HG03139 (cell line): Measurements from ENCODE around the gene CENPH.
"Not testable (repeated sequence)": the region's sequence is repeated elsewhere in the genome, so short reads cannot be mapped to it uniquely, and the experiment has no call there.

Experiments
- ATAC-seq: cut with Tn5 transposase; IDR thresholded peaks from one replicate; pipeline ENCODE4 v1.9.1; 2021; ENCODE audit not compliant: unreplicated experiment

Gene CENPH, protein sequence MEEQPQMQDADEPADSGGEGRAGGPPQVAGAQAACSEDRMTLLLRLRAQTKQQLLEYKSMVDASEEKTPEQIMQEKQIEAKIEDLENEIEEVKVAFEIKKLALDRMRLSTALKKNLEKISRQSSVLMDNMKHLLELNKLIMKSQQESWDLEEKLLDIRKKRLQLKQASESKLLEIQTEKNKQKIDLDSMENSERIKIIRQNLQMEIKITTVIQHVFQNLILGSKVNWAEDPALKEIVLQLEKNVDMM

GRCh38 chr5:69189162-69190086 lies at the start of gene CENPH:
Gene CENPH, plus strand, starts transcription at chr5:69189583. Its CDS starts 52 bp downstream, at chr5:69189635.
- peak; percentile 97 for ATAC-seq

GRCh38 chr5:69140239-69140638 lies 49.1 kb upstream of the CENPH start:
- not testable (repeated sequence) for ATAC-seq

DNA sequence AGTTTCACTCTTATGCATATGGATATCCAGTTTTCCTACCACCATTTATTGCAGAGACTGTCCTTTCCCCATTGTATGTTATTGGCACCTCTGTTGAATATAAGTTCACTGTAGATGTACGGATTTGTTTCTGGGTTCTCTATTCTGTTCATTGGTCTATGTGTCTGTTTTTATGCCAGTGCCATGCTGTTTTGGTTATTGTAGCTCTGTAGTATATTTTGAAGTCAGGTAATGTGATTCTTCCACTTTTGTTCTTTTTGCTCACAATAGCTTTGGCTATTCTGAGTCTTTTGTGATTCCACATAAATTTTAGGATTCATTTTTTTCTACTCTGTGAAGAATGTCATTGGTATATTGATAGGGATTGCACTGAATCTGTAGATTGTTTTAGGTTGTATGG lies 48.6 kb upstream of the CENPH start:
- no peak for ATAC-seq

DNA sequence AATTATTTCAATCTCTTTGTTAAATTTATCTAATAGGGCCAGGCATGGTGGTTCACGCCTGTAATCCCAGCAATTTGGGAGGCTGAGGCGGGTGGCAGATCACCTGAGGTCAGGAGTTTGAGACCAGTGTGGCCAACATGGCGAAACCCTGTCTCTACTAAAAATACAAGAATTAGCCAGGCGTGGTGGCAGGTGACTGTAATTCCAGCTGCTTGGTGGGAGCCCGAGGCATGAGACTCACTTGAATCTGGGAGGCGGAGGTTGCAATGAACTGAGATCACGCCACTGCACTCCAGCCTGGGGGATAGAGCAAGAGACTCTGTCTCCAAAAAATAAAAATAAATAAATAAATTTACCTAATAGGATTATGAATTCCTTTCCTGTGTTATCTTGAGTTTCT lies 40.8 kb upstream of the CENPH start:
- ATAC-seq, result not testable (repeated sequence)

- no peak for ATAC-seq
These were observed 40.3 kb upstream of the CENPH start for GRCh38 chr5:69148981-69149675.

DNA sequence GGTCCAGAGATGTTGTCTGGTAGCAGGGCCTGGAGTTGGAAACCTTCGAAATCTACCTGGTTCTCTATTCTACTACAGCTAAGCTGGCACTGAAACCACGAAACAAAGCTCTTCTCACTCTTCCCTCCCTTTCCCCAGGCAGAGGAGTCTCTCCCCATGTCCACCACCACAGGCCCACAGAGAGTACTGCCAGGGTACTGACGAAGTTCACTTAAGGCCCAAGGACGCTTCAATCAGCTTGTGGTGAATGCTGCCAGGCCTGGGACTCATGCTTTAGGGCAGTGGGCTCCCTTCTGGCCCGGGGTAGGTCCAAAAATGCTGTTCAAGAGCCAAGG lies 39.7 kb upstream of the CENPH start:
- no peak for ATAC-seq

DNA sequence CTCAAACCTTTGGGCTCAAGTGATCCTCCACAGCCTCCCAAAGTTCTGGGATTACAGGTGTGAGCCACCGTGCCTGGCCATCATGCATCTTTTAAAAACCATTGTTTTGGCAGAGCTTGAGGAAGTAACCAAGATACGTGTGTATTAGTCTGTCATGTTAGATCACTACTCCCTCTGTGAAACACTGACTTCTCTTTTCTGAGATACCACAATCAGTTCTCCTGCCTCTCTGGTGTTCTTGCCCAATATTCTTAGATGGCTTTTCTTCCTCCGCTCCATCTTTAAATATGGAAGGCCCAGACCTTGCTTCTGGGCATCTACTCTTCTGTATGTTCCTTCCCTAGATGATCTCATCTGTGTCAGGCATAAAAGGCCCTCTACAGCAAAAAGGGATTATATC lies 36.7 kb upstream of the CENPH start:
- no peak for ATAC-seq

DNA sequence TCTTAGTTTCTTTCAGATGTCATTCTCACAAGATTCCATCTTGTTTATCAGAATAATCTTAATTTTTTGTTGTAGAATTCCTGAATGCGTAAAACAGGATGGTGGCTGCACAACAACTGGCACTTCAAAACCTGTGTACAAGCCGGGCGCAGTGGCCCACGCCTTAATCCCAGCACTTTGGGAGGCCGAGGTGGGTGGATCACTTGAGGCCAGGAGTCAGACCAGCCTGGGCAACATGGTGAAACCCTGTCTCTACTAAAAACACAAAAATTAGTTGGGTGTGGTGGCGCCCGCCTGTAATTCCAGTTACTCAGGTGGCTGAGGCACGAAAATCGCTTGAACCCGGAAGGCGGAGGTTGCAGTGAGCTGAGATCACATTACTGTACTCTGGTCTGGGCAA lies 32.9 kb upstream of the CENPH start:
- no peak for ATAC-seq

GRCh38 chr5:69158039-69158438 lies 31.3 kb upstream of the CENPH start:
- ATAC-seq, result no peak

DNA sequence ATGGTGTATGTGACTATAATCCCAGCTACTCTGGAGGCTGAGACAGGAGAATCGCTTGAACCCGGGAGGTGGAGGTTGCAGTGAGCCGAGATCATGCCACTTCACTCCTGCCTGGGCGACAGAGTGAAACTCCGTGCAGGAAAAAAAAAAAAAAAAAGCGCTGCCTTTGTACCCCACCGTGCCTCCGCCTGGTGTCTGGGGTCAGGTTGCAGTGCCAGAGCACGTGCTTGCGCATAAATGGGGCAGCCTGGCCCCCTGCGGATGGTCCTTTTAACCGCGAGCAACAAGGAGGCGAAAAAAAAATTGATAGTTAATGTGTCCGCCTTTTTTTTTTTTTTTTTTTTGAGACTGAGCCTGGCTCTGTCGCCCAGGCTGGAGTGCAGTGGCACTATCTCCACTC lies 28.7 kb upstream of the CENPH start:
- ATAC-seq, result no peak

- peak; percentile 99 for ATAC-seq
These were observed 22.5 kb upstream of the CENPH start, which contains the start of gene CCNB1 for GRCh38 chr5:69166686-69167492. Gene CCNB1, plus strand, starts transcription at chr5:69167150. Its CDS starts 113 bp downstream, at chr5:69167263.

DNA sequence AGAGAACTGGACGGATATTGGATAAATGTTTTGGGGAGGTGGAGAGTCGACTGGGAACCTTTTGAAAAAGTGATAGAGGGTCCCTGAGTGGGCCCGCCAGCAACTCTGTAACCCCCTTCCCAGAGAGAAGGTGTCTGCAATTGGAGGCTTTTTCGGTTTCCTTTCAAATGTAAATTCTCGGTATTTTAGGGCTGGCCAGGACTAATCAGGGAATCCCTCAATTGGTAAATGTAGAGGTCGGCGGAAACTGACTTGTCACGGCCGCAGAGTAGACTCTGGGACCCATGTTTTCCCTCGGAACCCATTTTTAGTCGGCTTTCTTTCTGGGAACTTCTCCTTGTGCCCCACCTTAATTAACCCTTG lies 21.9 kb upstream of the CENPH start:
- ATAC-seq, result no peak

- no peak for ATAC-seq
These were observed 21.5 kb upstream of the CENPH start for GRCh38 chr5:69167929-69168328.

GRCh38 chr5:69170495-69170894 lies 18.9 kb upstream of the CENPH start:
- ATAC-seq, result no peak

DNA sequence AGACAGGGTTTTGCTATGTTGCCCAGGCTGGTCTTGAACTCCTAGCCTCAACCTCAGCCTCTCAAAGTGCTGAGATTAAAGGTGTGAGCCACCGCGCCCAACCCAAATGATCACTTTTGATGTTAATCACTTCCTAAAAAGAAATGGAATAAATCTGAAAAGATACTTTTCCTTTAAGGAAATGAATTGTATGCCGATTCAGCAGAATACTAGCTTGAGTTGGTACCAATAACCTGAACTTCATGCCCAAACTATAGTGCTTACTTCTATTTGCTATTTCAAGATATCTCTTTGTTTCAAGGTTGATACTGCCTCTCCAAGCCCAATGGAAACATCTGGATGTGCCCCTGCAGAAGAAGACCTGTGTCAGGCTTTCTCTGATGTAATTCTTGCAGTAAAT lies 18.4 kb upstream of the CENPH start:
- ATAC-seq, result no peak

DNA sequence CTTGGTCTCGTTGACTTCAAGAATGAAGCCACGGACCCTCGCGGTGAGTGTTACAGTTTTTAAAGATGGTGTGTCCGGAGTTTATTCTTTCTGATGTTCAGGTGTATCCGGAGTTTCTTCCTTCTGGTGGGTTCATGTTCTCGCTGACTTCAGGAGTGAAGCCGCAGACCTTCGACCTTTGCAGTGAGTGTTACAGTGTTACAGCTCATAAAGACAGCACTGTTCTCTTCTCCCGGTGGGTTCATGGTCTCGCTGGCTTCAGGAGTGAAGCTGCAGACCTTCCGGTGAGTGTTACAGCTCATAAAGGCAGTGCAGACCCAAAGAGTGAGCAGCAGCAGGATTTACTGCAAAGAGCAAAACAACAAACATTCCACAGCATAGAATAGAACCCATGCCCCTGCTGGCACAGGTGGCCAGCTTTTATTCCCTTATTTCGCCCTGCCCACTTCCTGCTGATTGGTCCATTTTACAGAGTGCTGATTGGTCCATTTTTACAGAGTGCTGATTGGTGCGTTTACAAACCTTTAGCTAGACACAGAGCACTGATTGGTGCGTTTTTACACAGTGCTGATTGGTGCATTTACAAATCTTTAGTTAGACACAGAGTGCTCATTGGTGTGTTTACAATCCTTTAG lies 7.6 kb upstream of the CENPH start:
- ATAC-seq, result not testable (repeated sequence)

DNA sequence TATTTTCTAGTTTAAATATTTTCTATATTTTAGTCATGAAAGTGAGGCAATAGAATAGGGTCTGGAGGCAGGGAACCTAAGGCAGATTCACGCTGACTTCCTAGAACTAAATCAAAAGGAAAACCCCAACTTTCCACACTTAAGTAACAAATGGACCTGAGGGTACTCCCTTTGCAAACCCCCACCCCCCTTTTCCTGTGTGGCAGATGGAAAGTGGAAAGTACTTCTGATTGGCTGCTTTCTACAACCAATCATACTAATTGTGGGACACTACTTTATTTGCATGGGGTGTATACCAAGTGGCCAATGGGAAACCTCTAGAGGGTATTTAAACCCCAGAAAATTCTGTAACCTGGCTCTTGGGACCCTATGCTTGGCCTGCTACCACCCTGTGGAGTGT lies 4.8 kb upstream of the CENPH start:
- no peak for ATAC-seq

- ATAC-seq, result no peak
These were observed 2.0 kb upstream of the CENPH start for GRCh38 chr5:69187342-69187741.

GRCh38 chr5:69188811-69189161 lies 597 bp upstream of the CENPH start:
- ATAC-seq, result no peak

DNA sequence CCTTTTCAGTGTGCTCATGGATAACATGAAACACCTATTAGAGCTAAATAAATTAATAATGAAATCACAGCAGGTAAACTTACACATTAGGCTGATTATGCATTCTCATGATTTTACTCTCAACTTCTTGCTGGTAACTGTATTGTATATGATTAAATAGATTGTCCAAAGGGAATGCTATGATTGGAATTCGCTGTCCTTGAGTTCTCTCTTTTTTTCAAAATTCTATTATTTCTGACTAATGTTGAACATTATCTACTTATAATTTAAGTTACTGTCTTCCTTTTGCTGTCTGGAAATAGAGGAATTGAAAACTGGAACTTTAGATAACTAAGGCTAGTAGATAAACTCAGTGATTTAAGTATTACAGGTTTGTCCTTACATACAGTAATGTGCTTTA lies 13.1 kb downstream of the CENPH start:
- no peak for ATAC-seq
